GM12878 (cell line): ENCODE results near the gene KIF20A. TPM values are rescaled to one million over a fixed set of nuclear protein-coding genes. Genes with fewer than 3 reads are reported as not detected.

Source experiments
- ATF7 ChIP-seq: fragments of 450-650 bp; IDR thresholded peaks from 2 replicates; pipeline ENCODE4 v1.6.1; 2016; ENCODE audit warnings: low read depth, mild to moderate bottlenecking
- BCL11A ChIP-seq: IDR thresholded peaks from 2 replicates; pipeline ENCODE4 v1.6.1; 2011; ENCODE audit warnings: low read depth, low read length
- CREM ChIP-seq: IDR thresholded peaks from 2 replicates; pipeline ENCODE4 v1.6.1; 2014; ENCODE audit warnings: antibody characterized with exemption, low read depth
- CUX1 ChIP-seq: IDR thresholded peaks from 2 replicates; pipeline ENCODE4 v1.6.1; 2012; ENCODE audit warnings: improper control_type of control experiment, low read depth, low read length; ENCODE audit not compliant: insufficient replicate concordance
- E2F8 ChIP-seq: fragments of 450-650 bp; IDR thresholded peaks from 2 replicates; pipeline ENCODE4 v1.6.1; 2018; ENCODE audit warnings: mild to moderate bottlenecking, low read depth, moderate library complexity; ENCODE audit not compliant: partially characterized antibody
- FOXK2 ChIP-seq: fragments of 450-650 bp; IDR thresholded peaks from 2 replicates; pipeline ENCODE4 v1.6.1; 2017; ENCODE audit warnings: mild to moderate bottlenecking, moderate library complexity
- FOXM1 ChIP-seq: IDR thresholded peaks from 2 replicates; pipeline ENCODE4 v1.6.1; 2012; ENCODE audit warnings: low read depth, mild to moderate bottlenecking, inconsistent platforms, low read length, moderate library complexity
- HDGF ChIP-seq: fragments of 450-650 bp; IDR thresholded peaks from 2 replicates; pipeline ENCODE4 v1.6.1; 2016; ENCODE audit warnings: antibody characterized with exemption
- JUNB ChIP-seq: IDR thresholded peaks from 2 replicates; pipeline ENCODE4 v1.6.1; 2016; ENCODE audit warnings: antibody characterized with exemption, mild to moderate bottlenecking
- KLF5 ChIP-seq: fragments of 450-650 bp; IDR thresholded peaks from 2 replicates; pipeline ENCODE4 v1.6.1; 2014; ENCODE audit warnings: mild to moderate bottlenecking; ENCODE audit not compliant: partially characterized antibody
- MTA3 ChIP-seq: IDR thresholded peaks from 2 replicates; pipeline ENCODE4 v1.6.1; 2012; ENCODE audit warnings: low read length, inconsistent platforms, borderline replicate concordance
- MXI1 ChIP-seq: fragments of 150-350 bp; IDR thresholded peaks from 2 replicates; pipeline ENCODE4 v1.6.1; 2011; ENCODE audit warnings: low read depth, mild to moderate bottlenecking, inconsistent platforms, low read length, improper control_type of control experiment
- PKNOX1 ChIP-seq: fragments of 450-650 bp; IDR thresholded peaks from 2 replicates; pipeline ENCODE4 v1.6.1; 2016; ENCODE audit warnings: mild to moderate bottlenecking
- SMARCA5 ChIP-seq: fragments of 450-650 bp; IDR thresholded peaks from 2 replicates; pipeline ENCODE4 v1.6.1; 2017; ENCODE audit warnings: mild to moderate bottlenecking
- ZSCAN29 ChIP-seq: fragments of 450-650 bp; IDR thresholded peaks from 2 replicates; pipeline ENCODE4 v1.6.1; 2017; ENCODE audit warnings: mild to moderate bottlenecking, moderate library complexity
- polyA plus RNA-seq, 11 experiments: library from polyadenylated mRNA; depleted of rRNA in 4 of 11; unstranded in 6 of 11; stranded (reverse) in 5 of 11; fragments of >200 nt; fragmentation: Nextera tagmentation in 4 of 11; fragmentation: Illumina TruSeq in 1 of 11; extraction: Ambion mirVana in 4 of 11; extraction: Trizol in 1 of 11; gene quantifications; 1 replicate in 1 of 11; 2 replicates in 10 of 11; pipeline versions ENCODE4 v1.2.1 to v1.2.3, GENCODE V29; 2011 to 2016; ENCODE audit warnings: inconsistent platforms in 2 of 11, missing spikeins in 2 of 11, low read depth in 1 of 11
- total RNA-seq, 4 experiments: library from RNA; depleted of rRNA in 3 of 4; stranded (reverse); fragments of >200 nt in 3 of 4; fragmentation: Illumina TruSeq in 1 of 4; extraction: Trizol in 1 of 4; gene quantifications; 2 replicates each; pipeline versions ENCODE4 v1.2.1 to v1.2.3, GENCODE V29; 2013 to 2021
- TF ChIP-seq, protein P1 (sequence below): IDR thresholded peaks from 2 replicates; pipeline ENCODE4 v1.6.1; 2011; ENCODE audit warnings: borderline replicate concordance, low read depth, mild to moderate bottlenecking, moderate library complexity, mixed read lengths, low read length; ENCODE audit not compliant: insufficient read depth; ENCODE audit errors: extremely low read length
- TF ChIP-seq, protein P2 (sequence below): fragments of 450-650 bp; IDR thresholded peaks from 2 replicates; pipeline ENCODE4 v1.6.1; 2014; ENCODE audit warnings: mild to moderate bottlenecking

Gene KIF20A
- total and polyA plus RNA-seq, 10 of the 15 experiments (the other 5 are each of a cell fraction or from before 2014, with no cell fraction given): 20.7 to 61.9 (median 45.3) TPM

GRCh38 chr5:138213161-138214029 is 34.5 kb downstream of the KIF20A start, which contains the start of gene CDC23 (continued):
- TF ChIP-seq E2F8: peak; percentile 98
- TF ChIP-seq CREM: peak; percentile 89
- TF ChIP-seq ZSCAN29: no peak
- TF ChIP-seq MXI1: peak; percentile 96
- TF ChIP-seq, protein P1, sequence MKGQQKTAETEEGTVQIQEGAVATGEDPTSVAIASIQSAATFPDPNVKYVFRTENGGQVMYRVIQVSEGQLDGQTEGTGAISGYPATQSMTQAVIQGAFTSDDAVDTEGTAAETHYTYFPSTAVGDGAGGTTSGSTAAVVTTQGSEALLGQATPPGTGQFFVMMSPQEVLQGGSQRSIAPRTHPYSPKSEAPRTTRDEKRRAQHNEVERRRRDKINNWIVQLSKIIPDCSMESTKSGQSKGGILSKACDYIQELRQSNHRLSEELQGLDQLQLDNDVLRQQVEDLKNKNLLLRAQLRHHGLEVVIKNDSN: no peak
- no peak for TF ChIP-seq KLF5
- TF ChIP-seq, protein P2, sequence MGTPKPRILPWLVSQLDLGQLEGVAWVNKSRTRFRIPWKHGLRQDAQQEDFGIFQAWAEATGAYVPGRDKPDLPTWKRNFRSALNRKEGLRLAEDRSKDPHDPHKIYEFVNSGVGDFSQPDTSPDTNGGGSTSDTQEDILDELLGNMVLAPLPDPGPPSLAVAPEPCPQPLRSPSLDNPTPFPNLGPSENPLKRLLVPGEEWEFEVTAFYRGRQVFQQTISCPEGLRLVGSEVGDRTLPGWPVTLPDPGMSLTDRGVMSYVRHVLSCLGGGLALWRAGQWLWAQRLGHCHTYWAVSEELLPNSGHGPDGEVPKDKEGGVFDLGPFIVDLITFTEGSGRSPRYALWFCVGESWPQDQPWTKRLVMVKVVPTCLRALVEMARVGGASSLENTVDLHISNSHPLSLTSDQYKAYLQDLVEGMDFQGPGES: peak; percentile 85; the same call in 1 of the 2 replicates
- no peak for TF ChIP-seq HDGF
- no peak; the same call in none of the 2 replicates for TF ChIP-seq FOXM1
- TF ChIP-seq CUX1: no peak
- TF ChIP-seq ATF7: no peak
- no peak for TF ChIP-seq SMARCA5
- TF ChIP-seq BCL11A: no peak
- no peak for TF ChIP-seq JUNB
- peak; percentile 61; the same call in 1 of the 2 replicates for TF ChIP-seq FOXK2
- TF ChIP-seq PKNOX1: peak; percentile 91
- no peak for TF ChIP-seq MTA3
